CD4-positive, alpha-beta T cell (primary cell): ENCODE data around the gene USO1. TPM values are rescaled to one million over a fixed set of nuclear protein-coding genes. Genes with fewer than 3 reads are reported as not detected.

Source experiments
- ATAC-seq: fragments of 200-7000 bp; cut with Tn5 transposase; one replicate; pipeline ENCODE4 v1.10.0; 2022; ENCODE audit warnings: mild to moderate bottlenecking; ENCODE audit not compliant: poor library complexity
- CTCF ChIA-PET: fragments of 350-600 bp; sonication (Branson Sonifier 250); formaldehyde crosslinking; loops from one replicate; lab custom pipeline; 2021; ENCODE audit warnings: antibody characterized with exemption, inconsistent platforms; lab: Charles Lee
- POLR2A ChIA-PET: fragments of 350-600 bp; sonication (Branson Sonifier 250); formaldehyde crosslinking; loops from one replicate; lab custom pipeline; 2021; ENCODE audit warnings: antibody characterized with exemption, inconsistent platforms; lab: Charles Lee
- DNase-seq, 14 experiments: peaks; one replicate each; pipeline ENCODE4 v3.0.0-alpha.2; 2013 to 2020; ENCODE audit warnings: mixed read lengths in 2 of 14
- H3K27ac ChIP-seq, 2 donors: one replicate each; pipeline versions ENCODE4 v1.5.1 to v1.7.0; 2013; ENCODE audit warnings: low read length in 2 of 2, low read depth in 1 of 2, mild to moderate bottlenecking in 1 of 2
- H3K27me3 ChIP-seq, 2 experiments: 1 replicate in 1 of 2; 2 replicates in 1 of 2; pipeline versions ENCODE4 v1.6.1 to v1.7.0; 2013; ENCODE audit warnings: low read length in 2 of 2, control low read depth in 1 of 2, mild to moderate bottlenecking in 1 of 2, moderate library complexity in 1 of 2; ENCODE audit not compliant: insufficient read depth in 2 of 2, control insufficient read depth in 1 of 2
- H3K36me3 ChIP-seq: one replicate; pipeline ENCODE4 v1.6.1; 2013; ENCODE audit warnings: low read length, control low read depth; ENCODE audit not compliant: insufficient read depth
- H3K4me1 ChIP-seq: one replicate; pipeline ENCODE4 v1.6.1; 2013; ENCODE audit warnings: low read length, control low read depth; ENCODE audit not compliant: insufficient read depth
- H3K4me3 ChIP-seq: one replicate; pipeline ENCODE4 v1.5.1; 2013; ENCODE audit warnings: mild to moderate bottlenecking, low read length, moderate library complexity
- H3K9me3 ChIP-seq, 2 experiments: 1 replicate in 1 of 2; 2 replicates in 1 of 2; pipeline versions ENCODE4 v1.6.1 to v1.7.0; 2013; ENCODE audit warnings: low read length in 2 of 2, mild to moderate bottlenecking in 2 of 2, control low read depth in 1 of 2, moderate library complexity in 1 of 2; ENCODE audit not compliant: control insufficient read depth in 1 of 2, insufficient read depth in 1 of 2
- H3K27ac Mint-ChIP-seq: one replicate; pipeline ENCODE4 v1.8.0; 2020; ENCODE audit warnings: mixed read lengths
- H3K27me3 Mint-ChIP-seq: one replicate; pipeline ENCODE4 v1.8.0; 2021; ENCODE audit warnings: mixed read lengths
- H3K36me3 Mint-ChIP-seq: one replicate; pipeline ENCODE4 v1.8.0; 2021; ENCODE audit warnings: low read depth, mixed read lengths
- H3K4me1 Mint-ChIP-seq: one replicate; pipeline ENCODE4 v1.8.0; 2021; ENCODE audit warnings: low read depth, mixed read lengths
- H3K4me3 Mint-ChIP-seq: one replicate; pipeline ENCODE4 v1.8.0; 2020; ENCODE audit warnings: mild to moderate bottlenecking, mixed read lengths
- H3K9me3 Mint-ChIP-seq: one replicate; pipeline ENCODE4 v1.8.0; 2020; ENCODE audit warnings: mixed read lengths
- CTCF ChIP-seq: fragments of 200-600 bp; IDR thresholded peaks from one replicate; pipeline ENCODE4 v1.8.0; 2022; ENCODE audit warnings: antibody characterized with exemption, mild to moderate bottlenecking
- intact Hi-C, 2 experiments: fragments of 100-400 bp; cut with DNase I in 1 of 2; cut with micrococcal nuclease in 1 of 2; formaldehyde crosslinking; loops; one replicate each; pipeline versions ENCODE4 v1.15.1 to v1.9.0; 2023 to 2025; cut with DNase I, micrococcal nuclease
- total RNA-seq, 174 experiments: library from RNA in 2 of 174; stranded (reverse) in 2 of 174; gene quantifications; one replicate each; pipeline ENCODE4 v1.2.3 and lab custom pipeline; 2021 to 2026

USO1 gene
- total RNA-seq, 2 experiments from 2014 or later, result 10.5 to 10.9 TPM

DNA sequence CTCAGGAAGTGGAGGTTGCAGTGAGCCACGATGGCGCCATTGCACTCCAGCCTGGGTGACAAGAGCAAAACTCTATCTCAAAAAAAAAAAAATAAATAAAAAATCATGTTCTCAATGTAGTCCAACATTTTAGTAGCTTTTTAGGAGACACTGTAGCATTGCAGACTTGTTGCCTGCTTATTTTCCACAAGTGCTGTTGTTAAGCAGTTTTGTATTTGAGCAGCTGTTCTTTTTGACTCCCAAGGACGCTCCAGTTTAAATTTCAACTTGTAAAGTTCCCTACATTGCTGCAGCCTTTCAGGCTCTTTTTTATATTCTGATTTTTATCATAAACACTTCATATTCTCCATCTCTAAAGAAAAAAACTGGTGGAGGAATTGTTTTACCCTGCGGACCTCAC, 94.7 kb downstream of the USO1 start:
- DNase-seq (no peak), ATAC-seq (no peak)
- Histone ChIP-seq H3K27ac (no peak overlapping the region), H3K27me3 (no peaks in the 10 kb centered on the region), H3K9me3 (no peaks in the 10 kb centered on the region), H3K4me1 (no peaks in the 10 kb centered on the region), H3K4me3 (no peak overlapping the region), H3K36me3 (peaks cover 12% of the 10 kb centered on the region)
- H3K9me3 Mint-ChIP-seq, result no peaks in the 10 kb centered on the region
- no peak overlapping the region for H3K4me3 Mint-ChIP-seq
- H3K36me3 Mint-ChIP-seq, result peaks cover 24% of the 10 kb centered on the region
- no peaks in the 10 kb centered on the region for H3K4me1 Mint-ChIP-seq
- no peaks in the 10 kb centered on the region for H3K27me3 Mint-ChIP-seq
- POLR2A ChIA-PET, result no interaction called here
- intact Hi-C loops, result no loop called here
- no peak overlapping the region for H3K27ac Mint-ChIP-seq
- no peak for TF ChIP-seq CTCF
- CTCF ChIA-PET, result no interaction called here

- DNase-seq, result no peak
- H3K27me3 Mint-ChIP-seq, result no peaks in the 10 kb centered on the region
- Histone ChIP-seq H3K4me3 (no peak overlapping the region), H3K27ac (no peak overlapping the region), H3K36me3 (peaks cover 2% of the 10 kb centered on the region), H3K9me3 (no peaks in the 10 kb centered on the region), H3K4me1 (no peaks in the 10 kb centered on the region), H3K27me3 (no peaks in the 10 kb centered on the region)
- peaks cover 13% of the 10 kb centered on the region for H3K36me3 Mint-ChIP-seq
- H3K27ac Mint-ChIP-seq, result no peak overlapping the region
- no peak for TF ChIP-seq CTCF
- no peak for ATAC-seq
- no peaks in the 10 kb centered on the region for H3K4me1 Mint-ChIP-seq
- CTCF ChIA-PET, result no interaction called here
- H3K4me3 Mint-ChIP-seq, result no peak overlapping the region
- H3K9me3 Mint-ChIP-seq, result no peaks in the 10 kb centered on the region
- POLR2A ChIA-PET, result no interaction called here
- intact Hi-C loops, result no loop called here
Observed at GRCh38 chr4:75820197-75820596, 95.8 kb downstream of the USO1 start.

GRCh38 chr4:75820676-75821075, 96.3 kb downstream of the USO1 start:
- Histone ChIP-seq H3K4me3 (no peak overlapping the region), H3K36me3 (no peaks in the 10 kb centered on the region), H3K27ac (no peak overlapping the region), H3K9me3 (no peaks in the 10 kb centered on the region), H3K4me1 (no peaks in the 10 kb centered on the region), H3K27me3 (no peaks in the 10 kb centered on the region)
- Mint-ChIP-seq H3K27me3 (no peaks in the 10 kb centered on the region), H3K4me1 (no peaks in the 10 kb centered on the region), H3K36me3 (peaks cover 9% of the 10 kb centered on the region), H3K9me3 (no peaks in the 10 kb centered on the region), H3K4me3 (no peak overlapping the region), H3K27ac (no peak overlapping the region)
- DNase-seq (no peak), ATAC-seq (no peak)
- intact Hi-C loops, result no loop called here
- ChIA-PET POLR2A (no interaction called here), CTCF (no interaction called here)
- no peak for TF ChIP-seq CTCF
